GM11168 (cell line): ENCODE data around the gene SAPCD2.

Experiments used
- in situ Hi-C: fragments of 300-500 bp; cut with MboI; formaldehyde crosslinking; loops from one replicate; pipeline ENCODE4 v1.12.0; 2022; ENCODE audit warnings: low sequenced_read_pairs; ENCODE audit not compliant: unreplicated experiment

Gene SAPCD2, protein sequence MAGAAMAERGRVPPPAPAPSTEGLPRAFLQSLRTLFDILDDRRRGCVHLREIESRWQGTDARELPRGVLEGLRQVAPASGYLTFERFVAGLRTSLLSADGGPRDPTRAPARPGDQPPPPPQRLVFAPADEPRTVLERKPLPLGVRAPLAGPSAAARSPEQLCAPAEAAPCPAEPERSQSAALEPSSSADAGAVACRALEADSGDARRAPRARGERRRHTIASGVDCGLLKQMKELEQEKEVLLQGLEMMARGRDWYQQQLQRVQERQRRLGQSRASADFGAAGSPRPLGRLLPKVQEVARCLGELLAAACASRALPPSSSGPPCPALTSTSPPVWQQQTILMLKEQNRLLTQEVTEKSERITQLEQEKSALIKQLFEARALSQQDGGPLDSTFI

DNA sequence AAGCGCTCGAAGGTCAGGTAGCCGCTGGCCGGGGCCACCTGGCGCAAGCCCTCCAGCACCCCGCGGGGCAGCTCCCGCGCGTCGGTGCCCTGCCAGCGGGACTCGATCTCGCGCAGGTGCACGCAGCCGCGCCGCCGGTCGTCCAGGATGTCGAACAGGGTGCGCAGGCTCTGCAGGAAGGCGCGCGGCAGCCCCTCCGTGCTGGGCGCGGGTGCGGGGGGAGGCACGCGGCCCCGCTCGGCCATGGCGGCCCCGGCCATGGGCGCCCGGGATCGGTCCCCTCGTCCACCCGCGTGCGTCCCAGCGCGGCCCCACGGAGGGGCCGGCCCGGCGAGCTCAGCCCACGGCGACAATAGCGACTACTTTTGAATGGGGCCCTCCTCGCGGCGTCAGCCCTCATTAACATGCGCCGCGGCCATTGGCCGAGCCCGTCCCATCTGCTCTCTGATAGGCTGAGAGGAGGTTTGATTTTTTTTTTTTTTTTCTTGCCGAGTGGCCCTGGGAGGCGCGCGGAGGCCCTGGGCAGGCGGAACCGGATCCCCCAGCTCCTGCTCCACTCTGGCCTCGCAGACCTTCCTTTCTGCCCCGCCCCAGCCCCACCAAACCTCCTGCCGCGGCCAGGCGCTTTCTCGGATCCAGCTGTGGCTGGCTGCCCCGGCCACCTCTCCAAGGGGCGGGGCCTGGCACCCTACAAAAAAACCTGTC lies at the start of gene SAPCD2:
Gene SAPCD2, minus strand, starts transcription at position 357 of the 705 bp plus-strand sequence. Its CDS starts 97 bp downstream, at position 260.
- in situ Hi-C loops, result no loop called here

DNA sequence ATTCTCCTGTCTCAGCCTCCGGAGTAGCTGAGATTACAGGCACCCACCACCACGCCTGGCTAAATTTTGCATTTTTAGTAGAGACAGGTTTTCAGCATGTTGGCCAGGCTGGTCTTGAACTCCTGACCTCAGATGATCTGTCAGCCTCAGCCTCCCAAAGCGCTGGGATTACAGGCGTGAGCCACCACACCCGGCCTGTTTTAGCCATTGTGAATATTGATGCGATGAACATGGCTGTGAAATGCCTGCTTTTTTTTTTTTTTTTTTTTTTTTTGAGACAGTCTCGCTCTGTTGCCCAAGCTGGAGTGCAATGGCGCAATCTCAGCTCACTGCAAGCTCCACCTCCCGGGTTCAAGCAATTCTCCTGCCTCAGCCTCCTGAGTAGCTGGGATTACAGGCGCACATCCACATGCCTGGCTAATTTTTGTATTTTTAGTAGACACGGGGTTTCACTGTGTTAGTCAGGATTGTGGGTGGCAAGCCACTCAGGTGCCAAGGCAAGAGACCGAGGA lies 47.8 kb upstream of the SAPCD2 start:
- in situ Hi-C loops, result loop anchor here (25.0 kb wide), 1 partner anchor 294 kb away; the partner anchor contains the start of genes EXD3 and NOXA1

DNA sequence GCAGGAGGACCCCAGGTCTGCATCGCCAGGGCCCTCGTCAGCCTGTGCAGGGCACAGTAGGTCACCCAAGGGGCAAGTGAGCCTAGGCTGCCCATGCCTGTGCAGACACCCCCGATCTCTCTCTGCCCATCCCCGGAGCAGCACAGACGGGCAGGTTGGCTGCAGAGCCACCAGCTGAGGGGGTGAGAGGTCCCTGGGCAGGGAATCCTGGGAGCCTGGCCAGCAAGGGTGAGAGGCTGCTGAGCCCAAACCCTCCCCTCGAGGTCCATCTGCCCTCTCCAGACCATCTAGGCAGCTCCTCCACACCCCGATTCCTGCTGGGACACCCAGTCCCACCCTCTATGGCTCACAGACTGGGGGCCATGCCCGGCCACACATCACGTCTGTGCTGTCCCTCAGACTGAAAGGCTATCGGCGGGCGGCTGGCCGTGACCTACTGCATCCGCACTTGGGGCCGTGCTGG lies 46.9 kb upstream of the SAPCD2 start:
- in situ Hi-C loops, result loop anchor here (25.0 kb wide), 1 partner anchor 295 kb away; the partner anchor contains the start of genes EXD3 and NOXA1

DNA sequence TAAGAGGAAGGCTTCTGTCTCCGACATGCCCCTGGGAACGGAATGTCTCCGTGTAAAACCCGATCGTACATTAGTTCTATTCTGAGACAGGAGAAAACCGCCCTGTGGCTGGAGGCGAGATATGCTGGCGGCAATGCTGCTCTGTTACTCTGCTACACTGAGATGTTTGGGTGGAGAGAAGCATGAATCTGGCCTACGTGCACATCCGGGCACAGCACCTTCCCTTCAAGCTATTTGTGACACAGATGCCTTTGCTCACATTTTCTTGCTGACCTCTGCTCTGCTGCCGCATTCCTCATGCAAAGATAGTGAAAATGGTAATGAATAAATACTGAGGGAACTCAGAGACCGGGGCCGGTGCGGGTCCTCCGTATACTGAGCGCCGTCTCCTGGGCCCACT lies 46.4 kb upstream of the SAPCD2 start:
- in situ Hi-C loops, result loop anchor here (25.0 kb wide), 1 partner anchor 296 kb away; the partner anchor contains the start of genes EXD3 and NOXA1

DNA sequence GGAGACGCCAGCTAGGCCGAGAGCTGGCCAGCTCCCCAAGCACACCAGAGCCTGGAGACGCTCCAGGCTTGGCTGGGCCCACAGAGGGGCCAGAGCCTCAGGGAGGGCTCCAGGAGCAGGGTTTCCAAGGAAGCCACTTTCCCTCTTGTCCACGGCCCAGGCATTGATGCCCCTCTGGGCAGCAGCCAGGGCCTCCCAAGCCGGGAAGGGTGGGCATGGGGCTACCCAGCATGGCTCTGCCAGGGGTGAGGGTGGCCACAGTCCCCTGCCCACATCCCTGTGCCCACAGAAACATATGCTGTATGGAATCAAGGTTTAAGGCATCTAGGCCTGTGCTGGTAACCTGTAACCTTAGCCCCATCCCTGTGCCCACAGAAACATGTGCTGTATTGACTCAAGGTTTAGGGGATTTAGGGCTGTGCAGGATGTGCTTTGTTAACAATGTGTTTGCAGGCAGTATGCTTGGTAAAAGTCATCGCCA lies 45.7 kb upstream of the SAPCD2 start:
- in situ Hi-C loops, result loop anchor here (25.0 kb wide), 1 partner anchor 296 kb away; the partner anchor contains the start of genes EXD3 and NOXA1

DNA sequence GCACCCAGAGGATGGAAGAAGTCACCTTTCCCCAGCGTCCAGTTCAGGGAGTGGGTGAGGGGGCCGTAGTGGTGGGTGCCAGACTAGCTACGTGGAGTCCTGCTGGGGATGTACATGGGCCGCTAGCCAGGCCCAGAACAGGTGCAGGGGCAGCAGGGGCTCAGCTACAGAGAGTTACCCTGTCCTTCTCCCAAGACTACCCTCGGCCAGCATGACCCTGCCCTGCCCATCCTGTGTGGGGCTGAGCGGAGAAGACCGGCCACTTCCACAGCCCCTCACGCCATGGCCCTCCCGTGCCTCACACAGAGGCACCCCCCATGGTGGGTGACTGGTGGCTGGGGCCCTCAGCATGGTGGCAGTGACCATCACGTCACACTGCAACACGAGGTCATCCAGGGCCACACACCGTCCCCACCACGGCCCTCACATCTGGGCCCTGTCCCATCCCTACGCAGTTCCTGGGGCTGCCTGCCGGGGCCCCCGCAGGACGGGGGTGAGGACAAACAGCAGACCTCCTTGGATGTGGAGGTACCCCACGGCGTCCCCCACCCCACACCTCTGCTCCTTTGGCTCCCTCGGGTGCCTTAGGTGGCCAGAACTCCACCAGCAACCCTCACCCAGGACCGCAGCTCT lies 45.2 kb upstream of the SAPCD2 start:
- in situ Hi-C loops, result loop anchor here (25.0 kb wide), 1 partner anchor 297 kb away; the partner anchor contains the start of genes EXD3 and NOXA1

DNA sequence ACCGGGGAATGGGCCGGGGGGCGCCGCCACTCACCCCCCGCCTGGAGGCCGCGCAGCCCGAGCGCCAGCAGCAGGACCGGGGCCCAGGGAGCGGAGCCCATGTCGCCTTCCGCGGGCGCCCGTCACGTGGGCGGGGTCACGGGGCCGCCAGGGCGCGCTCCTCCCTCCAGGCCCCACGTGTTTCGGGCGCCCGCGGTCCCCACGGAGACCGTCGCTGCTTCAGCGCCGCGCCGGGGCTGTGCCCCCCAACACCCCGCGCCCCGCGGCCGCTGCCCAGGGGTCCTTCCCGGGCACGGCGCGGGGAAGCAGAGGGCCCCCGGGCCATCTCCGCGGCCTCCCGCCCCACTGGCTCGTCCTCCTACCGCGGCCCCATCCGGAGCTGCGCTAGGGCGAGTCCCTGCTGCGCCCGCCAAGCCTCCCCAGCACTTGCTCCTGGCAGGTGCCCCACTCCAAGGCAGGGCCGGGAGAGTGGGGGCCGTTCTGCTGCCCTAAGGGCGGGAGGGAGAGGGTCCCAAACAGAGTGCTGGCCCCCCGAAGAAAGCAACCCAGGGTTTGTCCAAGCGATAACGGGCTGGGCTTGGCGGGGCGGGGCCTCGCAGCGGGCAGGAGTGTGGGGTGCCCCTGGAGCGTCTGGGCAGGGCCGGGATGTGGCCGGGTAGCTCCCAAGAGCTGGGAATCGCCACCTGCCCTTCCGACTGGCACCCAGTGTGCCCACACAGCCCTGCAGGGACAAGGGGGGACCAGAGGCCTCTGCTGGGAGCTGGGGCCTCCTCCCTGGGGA lies 44.4 kb upstream of the SAPCD2 start, which contains the start of gene DPP7:
Gene DPP7, minus strand, starts transcription at position 121 of the 781 bp plus-strand sequence. Its CDS starts 20 bp downstream, at position 101.
- in situ Hi-C loops, result loop anchor here (25.0 kb wide), 1 partner anchor 297 kb away; the partner anchor contains the start of genes EXD3 and NOXA1

DNA sequence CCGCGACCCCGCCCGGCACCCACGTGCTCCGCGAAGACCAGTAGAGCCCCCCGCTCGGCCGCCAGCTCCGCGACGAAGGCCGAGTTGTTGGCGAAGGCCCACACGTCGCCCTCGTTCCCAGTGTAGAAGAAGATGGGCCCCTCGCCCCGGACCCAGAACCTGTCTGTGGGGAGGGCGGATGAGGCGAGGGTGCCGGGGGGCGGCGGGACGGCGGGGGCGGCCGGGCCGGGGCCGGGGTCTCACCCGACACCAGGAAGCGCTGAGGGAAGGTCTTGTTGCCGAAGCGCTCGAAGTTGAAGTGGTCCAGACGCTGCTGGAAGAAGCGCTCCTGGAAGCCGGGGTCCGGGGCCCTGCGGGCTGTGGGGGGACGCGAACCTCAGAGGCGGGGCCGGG lies 43.9 kb upstream of the SAPCD2 start:
- in situ Hi-C loops, result loop anchor here (25.0 kb wide), 1 partner anchor 298 kb away; the partner anchor contains the start of genes EXD3 and NOXA1

DNA sequence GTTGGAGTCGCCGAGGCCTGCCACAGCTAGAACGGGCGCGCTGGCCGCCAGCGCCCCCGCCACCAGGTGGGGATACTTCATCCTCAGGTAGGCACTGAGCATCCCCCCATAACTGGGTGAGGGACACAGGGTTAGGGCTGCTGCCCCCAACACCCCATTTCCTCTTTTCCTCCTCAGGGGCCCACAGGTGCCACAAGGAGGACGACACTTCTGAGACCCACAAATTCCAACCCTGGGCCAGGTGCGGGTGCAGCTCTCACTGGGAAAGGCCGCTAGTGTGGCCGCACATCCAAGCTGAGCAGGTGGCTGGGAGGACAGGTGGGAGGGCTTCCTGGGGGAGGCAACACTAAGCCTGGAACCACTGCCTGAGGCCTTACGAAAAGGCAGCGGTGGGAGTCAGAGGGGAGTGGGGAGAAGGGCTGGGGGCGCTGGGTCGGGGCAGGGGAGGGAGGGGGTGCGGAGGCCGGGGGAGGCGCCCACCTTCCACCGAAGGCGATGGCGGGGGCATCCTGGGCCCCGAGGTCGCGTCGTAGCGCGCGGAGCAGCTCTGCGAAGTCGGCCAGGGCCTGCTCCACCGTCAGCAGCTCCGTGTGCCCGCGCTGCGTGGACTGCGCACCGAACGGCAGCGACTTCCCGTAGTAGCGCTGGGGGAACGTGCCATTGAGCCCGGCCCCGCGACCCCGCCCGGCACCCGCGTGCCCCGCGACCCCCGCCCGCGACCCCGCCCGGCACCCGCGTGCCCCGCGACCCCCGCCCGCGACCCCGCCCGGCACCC lies 43.2 kb upstream of the SAPCD2 start:
- in situ Hi-C loops, result loop anchor here (25.0 kb wide), 1 partner anchor 299 kb away; the partner anchor contains the start of genes EXD3 and NOXA1

DNA sequence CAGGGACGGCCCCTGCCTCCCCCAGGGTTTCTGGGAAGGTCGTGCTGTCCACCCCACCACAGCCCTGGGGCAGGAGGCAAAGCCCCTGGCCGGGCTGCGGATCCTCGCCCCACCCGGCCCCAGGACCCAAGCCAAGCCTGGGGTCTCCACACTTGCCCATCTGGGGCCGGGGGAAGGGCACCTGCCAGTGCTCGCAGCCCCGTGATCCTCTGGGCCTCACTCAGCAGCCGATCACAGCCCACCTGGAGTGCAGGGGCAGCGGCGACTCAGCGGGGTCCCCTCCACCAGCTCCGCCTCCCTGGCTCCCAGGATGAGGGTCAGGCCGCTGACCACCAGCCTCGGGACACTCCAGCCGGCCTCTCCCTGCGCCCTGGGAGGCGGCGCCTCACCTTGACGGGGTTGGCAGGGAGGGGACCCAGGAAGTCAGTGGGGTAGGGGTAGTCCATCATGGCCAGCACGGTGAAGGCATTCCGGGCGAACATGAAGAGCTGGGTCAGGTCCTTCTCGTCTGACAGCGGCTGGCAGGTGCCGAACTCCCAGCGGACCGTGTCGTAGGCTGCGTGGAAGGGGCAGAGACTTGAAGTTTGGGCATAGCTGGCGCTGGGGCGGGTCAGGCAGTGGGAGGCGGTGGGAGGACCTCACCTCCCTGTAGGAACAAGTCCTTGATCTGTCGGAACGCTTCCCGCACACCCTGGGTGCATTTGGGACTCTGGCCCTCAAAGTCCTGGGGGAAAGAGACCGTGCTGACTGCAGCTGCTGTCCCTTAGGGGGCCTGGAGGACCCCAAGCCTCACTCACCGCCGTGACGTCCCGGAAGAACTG lies 42.4 kb upstream of the SAPCD2 start:
- in situ Hi-C loops, result loop anchor here (25.0 kb wide), 1 partner anchor 300 kb away; the partner anchor contains the start of genes EXD3 and NOXA1

DNA sequence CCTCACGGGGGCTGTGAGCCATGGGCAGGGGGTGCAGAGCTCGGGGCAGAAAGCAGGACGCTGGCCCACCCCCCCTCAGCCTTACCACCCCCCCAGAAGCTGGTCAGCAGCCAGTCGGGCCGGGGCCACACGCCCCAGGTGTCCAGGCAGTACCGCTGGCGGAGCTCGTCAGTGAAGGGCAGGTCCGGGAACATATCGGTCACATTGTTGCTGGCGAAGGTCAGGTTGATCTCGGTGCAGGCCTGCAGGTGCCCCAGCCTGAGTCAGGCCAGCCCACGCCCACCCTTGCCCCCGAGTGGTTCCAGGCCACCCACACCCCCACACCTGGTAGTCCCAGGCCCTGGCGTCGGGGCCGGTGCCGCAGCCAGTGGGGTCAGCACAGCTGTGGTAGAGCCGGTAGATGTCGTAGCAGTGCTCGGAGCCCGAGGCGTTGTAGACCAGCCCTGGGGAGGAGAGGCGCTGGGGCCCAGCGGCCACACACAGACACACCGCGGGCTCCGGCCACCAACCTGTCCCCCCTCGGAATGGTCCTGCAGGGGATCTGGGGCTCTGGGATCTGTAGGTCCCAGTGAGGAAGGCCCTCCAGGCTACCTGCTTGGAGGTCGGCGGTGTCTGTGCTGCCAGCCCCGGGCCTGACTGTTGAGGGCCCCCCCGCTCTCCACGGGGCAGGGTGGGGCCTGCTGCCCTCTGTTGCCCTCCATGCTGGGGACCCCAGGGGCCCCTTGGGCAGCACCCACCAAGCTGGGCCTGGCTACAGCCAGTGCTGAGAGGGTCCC lies 41.6 kb upstream of the SAPCD2 start:
- in situ Hi-C loops, result loop anchor here (25.0 kb wide), 1 partner anchor 300 kb away; the partner anchor contains the start of genes EXD3 and NOXA1

DNA sequence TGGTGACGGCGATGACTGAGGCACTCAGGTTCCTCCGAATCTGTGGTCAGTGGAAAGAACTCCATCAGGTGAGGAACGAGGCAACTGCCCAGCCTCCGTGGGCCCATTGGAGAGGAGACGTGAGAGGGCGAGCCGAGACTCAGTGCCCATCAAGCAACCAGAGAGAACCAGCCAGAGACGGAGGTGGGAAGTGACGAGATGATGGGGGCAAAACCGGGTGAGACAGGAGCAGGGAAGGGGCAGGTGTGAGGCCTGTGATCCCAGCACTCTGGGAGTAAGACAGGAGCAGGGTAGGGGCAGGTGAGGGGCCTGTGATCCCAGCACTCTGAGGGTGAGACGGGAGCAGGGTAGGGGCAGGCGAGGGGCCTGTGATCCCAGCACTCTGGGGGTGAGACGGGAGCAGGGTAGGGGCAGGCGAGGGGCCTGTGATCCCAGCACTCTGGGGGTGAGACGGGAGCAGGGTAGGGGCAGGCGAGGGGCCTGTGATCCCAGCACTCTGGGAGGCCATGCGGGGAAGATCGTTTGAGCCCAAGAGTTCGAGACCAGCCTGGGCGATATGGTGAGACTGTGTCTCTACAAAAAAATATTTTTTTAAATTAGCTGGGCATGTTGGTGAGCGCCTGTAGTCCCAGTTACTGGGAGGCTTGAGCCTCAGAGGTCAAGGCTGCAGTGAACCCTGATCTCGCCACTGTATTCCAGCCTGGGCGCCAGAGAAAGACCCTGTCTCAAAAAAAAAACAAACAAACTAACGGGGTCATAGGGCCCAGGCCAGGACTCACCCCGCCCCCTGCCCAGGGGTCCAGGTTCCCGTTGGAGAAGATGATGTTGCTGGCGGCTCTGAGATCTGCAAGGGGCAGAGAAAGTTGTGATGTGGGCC lies 40.8 kb upstream of the SAPCD2 start:
- in situ Hi-C loops, result loop anchor here (25.0 kb wide), 1 partner anchor 301 kb away; the partner anchor contains the start of genes EXD3 and NOXA1

DNA sequence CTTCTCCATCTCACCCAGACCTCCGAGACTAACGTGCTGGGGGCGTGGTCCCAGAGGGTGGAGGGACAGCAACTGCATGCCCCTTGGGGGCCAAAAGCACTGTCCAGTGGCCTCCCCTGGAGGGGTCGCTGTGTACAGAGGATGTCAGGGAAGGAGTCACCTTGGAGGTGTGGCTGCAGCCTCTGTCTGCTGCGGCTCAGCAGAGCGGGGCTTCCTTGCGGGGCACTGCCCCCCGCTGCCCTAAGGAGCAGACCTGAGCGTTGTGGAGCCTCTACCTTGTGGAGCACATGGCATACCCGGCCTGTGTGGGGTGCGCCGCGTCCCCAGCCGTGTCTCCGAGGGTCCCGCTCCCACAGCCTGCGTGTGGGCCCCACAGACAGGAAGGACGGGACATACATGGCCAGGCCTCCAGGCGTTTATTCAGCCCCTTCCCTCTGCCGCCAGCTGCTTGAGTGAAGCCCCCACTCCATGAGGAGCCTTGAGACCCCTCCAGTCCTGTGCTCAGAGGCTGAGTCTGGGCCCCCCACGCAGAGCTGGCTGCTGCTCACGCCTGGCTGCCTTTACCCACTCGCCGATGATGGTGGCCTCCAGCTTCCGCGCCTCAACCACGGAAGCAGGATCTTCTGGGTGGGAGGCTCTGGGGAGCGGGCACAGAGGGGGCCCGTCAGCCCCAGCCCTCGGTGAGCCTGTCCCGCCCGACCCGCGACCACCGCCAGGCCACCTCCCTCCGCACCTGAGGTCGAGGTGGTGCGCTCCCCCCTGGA lies 40.0 kb upstream of the SAPCD2 start:
- in situ Hi-C loops, result loop anchor here (25.0 kb wide), 1 partner anchor 302 kb away; the partner anchor contains the start of genes EXD3 and NOXA1
